D721Med (cell line): Measurements from ENCODE around the gene ZNF460.

Experiments used
- DNase-seq: peaks from one replicate; pipeline ENCODE4 v3.0.0; 2011; ENCODE audit warnings: low spot score; ENCODE audit not compliant: insufficient read length
- FAIRE-seq: peaks from 2 replicates; lab custom pipeline; 2011; peaks lifted over from hg19 to GRCh38; lab: Jason Lieb, UNC
- CTCF ChIP-seq: IDR thresholded peaks from 2 replicates; pipeline ENCODE4 v1.5.1; 2012; ENCODE audit warnings: mild to moderate bottlenecking, control low read depth; ENCODE audit not compliant: insufficient read depth; ENCODE audit errors: missing control alignments

The ZNF460 gene

GRCh38 chr19:57302727-57303401 lies 22.6 kb downstream of the ZNF460 start:
- no peak for DNase-seq
- FAIRE-seq = no peak
- TF ChIP-seq CTCF = no peak

- TF ChIP-seq CTCF = no peak
- DNase-seq (no peak), FAIRE-seq (no peak)
These were observed 24.8 kb downstream of the ZNF460 start for GRCh38 chr19:57305056-57305455.

GRCh38 chr19:57308514-57308913 lies 28.2 kb downstream of the ZNF460 start:
- FAIRE-seq (no peak), DNase-seq (no peak)
- no peak for TF ChIP-seq CTCF

GRCh38 chr19:57310792-57311191 lies 30.5 kb downstream of the ZNF460 start:
- FAIRE-seq = no peak
- TF ChIP-seq CTCF = no peak
- DNase-seq = no peak

GRCh38 chr19:57314146-57314545 lies 33.9 kb downstream of the ZNF460 start:
- no peak for FAIRE-seq
- no peak for DNase-seq
- no peak for TF ChIP-seq CTCF

GRCh38 chr19:57317503-57317902 lies 37.2 kb downstream of the ZNF460 start:
- FAIRE-seq = no peak
- no peak for TF ChIP-seq CTCF
- no peak for DNase-seq

GRCh38 chr19:57319869-57320179 lies 39.5 kb downstream of the ZNF460 start:
- TF ChIP-seq CTCF = no peak
- DNase-seq = no peak
- no peak for FAIRE-seq
